K562 (cell line): ENCODE results near the gene NT5C1A. TPM values are rescaled to one million over a fixed set of nuclear protein-coding genes. Genes with fewer than 3 reads are reported as not detected.

Experiments used
- ARID3A ChIP-seq: IDR thresholded peaks from 2 replicates; pipeline ENCODE4 v1.6.1; 2012; ENCODE audit warnings: low read depth, low read length, improper control_type of control experiment, borderline replicate concordance
- ATF7 ChIP-seq: fragments of 450-650 bp; IDR thresholded peaks from 2 replicates; pipeline ENCODE4 v1.7.1; 2014; ENCODE audit warnings: mild to moderate bottlenecking, moderate library complexity
- ELF1 ChIP-seq: fragments of 200-800 bp; sonication (Bioruptor generic); IDR thresholded peaks from 2 replicates; pipeline ENCODE4 v1.6.1; 2016; ENCODE audit warnings: missing genetic modification characterization, missing compliant biosample characterization
- FOXM1 ChIP-seq, 2 experiments: fragments of 450-650 bp in 1 of 2; sonication (generic) in 1 of 2; formaldehyde crosslinking in 1 of 2; IDR thresholded peaks; 2 replicates each; pipeline versions ENCODE4 v1.6.1 to v1.9.0; 2017 to 2022; ENCODE audit warnings: low read depth in 2 of 2, mild to moderate bottlenecking in 2 of 2, missing genetic modification reagents in 1 of 2, moderate library complexity in 1 of 2
- FOXP1 ChIP-seq: sonication (generic); formaldehyde crosslinking; IDR thresholded peaks from 2 replicates; pipeline ENCODE4 v1.8.0; 2022; ENCODE audit warnings: mild to moderate bottlenecking, missing genetic modification reagents
- GABPB1 ChIP-seq: sonication (generic); formaldehyde crosslinking; IDR thresholded peaks from 2 replicates; pipeline ENCODE4 v1.8.0; 2022; ENCODE audit warnings: mild to moderate bottlenecking, missing genetic modification reagents
- MAFF ChIP-seq: IDR thresholded peaks from 2 replicates; pipeline ENCODE4 v1.6.1; 2012; ENCODE audit warnings: low read length, improper control_type of control experiment
- MXI1 ChIP-seq: IDR thresholded peaks from 2 replicates; pipeline ENCODE4 v1.6.1; 2011; ENCODE audit warnings: low read depth, mild to moderate bottlenecking, improper control_type of control experiment, low read length
- PHF20 ChIP-seq: fragments of 450-650 bp; IDR thresholded peaks from 2 replicates; pipeline ENCODE4 v1.6.1; 2018; ENCODE audit not compliant: partially characterized antibody
- RFX7 ChIP-seq: fragments of 250-450 bp; sonication (Bioruptor Pico); IDR thresholded peaks from 2 replicates; pipeline ENCODE4 v1.5.1; 2021; ENCODE audit warnings: mild to moderate bottlenecking
- SMARCE1 ChIP-seq: fragments of 450-650 bp; IDR thresholded peaks from 2 replicates; pipeline ENCODE4 v1.7.1; 2016; ENCODE audit warnings: mild to moderate bottlenecking
- TOE1 ChIP-seq, 2 experiments: fragments of 450-650 bp in 1 of 2; sonication (generic) in 1 of 2; formaldehyde crosslinking in 1 of 2; IDR thresholded peaks; 2 replicates each; pipeline versions ENCODE4 v1.7.1 to v1.8.0; 2016 to 2022; ENCODE audit warnings: borderline replicate concordance in 2 of 2, mild to moderate bottlenecking in 2 of 2, antibody characterized with exemption in 1 of 2, inconsistent platforms in 1 of 2, low read depth in 1 of 2, missing genetic modification reagents in 1 of 2, moderate library complexity in 1 of 2
- TSHZ1 ChIP-seq: fragments of 250-450 bp; sonication (Bioruptor Pico); IDR thresholded peaks from 2 replicates; pipeline ENCODE4 v1.4.0; 2020; ENCODE audit warnings: mild to moderate bottlenecking, moderate library complexity
- ZBTB17 ChIP-seq: fragments of 450-650 bp; formaldehyde crosslinking; IDR thresholded peaks from 2 replicates; pipeline ENCODE4 v1.4.0; 2020; ENCODE audit warnings: mild to moderate bottlenecking
- ZEB2 ChIP-seq: fragments of 450-650 bp; IDR thresholded peaks from 2 replicates; pipeline ENCODE4 v1.6.1; 2016
- ZNF507 ChIP-seq: conservative IDR thresholded peaks from 2 replicates; pipeline ENCODE4 v1.6.1; 2017; ENCODE audit warnings: missing genetic modification characterization, missing compliant biosample characterization
- ZNF586 ChIP-seq: fragments of 450-650 bp; formaldehyde crosslinking; conservative IDR thresholded peaks from 2 replicates; pipeline ENCODE4 v1.4.0; 2020; ENCODE audit warnings: mild to moderate bottlenecking, moderate library complexity
- ZNF655 ChIP-seq: fragments of 250-450 bp; sonication (Bioruptor Pico); IDR thresholded peaks from 2 replicates; pipeline ENCODE4 v1.5.0; 2021
- polyA plus RNA-seq, 8 experiments: library from polyadenylated mRNA; depleted of rRNA in 4 of 8; stranded (reverse) in 5 of 8; unstranded in 3 of 8; fragments of >200 nt; fragmentation: Nextera tagmentation in 2 of 8; fragmentation: Illumina TruSeq in 1 of 8; extraction: Ambion mirVana in 2 of 8; extraction: Trizol in 1 of 8; gene quantifications; 2 replicates each; pipeline versions ENCODE4 v1.2.1 to v1.2.3, GENCODE V29; 2011 to 2014; ENCODE audit warnings: inconsistent platforms in 1 of 8, missing spikeins in 1 of 8
- total RNA-seq, 7 experiments: library from RNA; depleted of rRNA in 6 of 7; stranded (reverse); fragments of >200 nt in 6 of 7; fragmentation: Illumina TruSeq in 2 of 7; extraction: Trizol in 2 of 7; gene quantifications; 2 replicates each; pipeline versions ENCODE4 v1.2.1 to v1.2.3, GENCODE V29; 2011 to 2021; ENCODE audit warnings: low replicate concordance in 1 of 7
- TF ChIP-seq, protein P1 (sequence below): sonication (generic); formaldehyde crosslinking; IDR thresholded peaks from 2 replicates; pipeline ENCODE4 v1.8.1; 2023; ENCODE audit warnings: mild to moderate bottlenecking, missing genetic modification reagents, moderate library complexity

Gene NT5C1A
- total and polyA plus RNA-seq, 9 of the 15 experiments (the other 6 are each of a cell fraction or from before 2014, with no cell fraction given): not detected

DNA sequence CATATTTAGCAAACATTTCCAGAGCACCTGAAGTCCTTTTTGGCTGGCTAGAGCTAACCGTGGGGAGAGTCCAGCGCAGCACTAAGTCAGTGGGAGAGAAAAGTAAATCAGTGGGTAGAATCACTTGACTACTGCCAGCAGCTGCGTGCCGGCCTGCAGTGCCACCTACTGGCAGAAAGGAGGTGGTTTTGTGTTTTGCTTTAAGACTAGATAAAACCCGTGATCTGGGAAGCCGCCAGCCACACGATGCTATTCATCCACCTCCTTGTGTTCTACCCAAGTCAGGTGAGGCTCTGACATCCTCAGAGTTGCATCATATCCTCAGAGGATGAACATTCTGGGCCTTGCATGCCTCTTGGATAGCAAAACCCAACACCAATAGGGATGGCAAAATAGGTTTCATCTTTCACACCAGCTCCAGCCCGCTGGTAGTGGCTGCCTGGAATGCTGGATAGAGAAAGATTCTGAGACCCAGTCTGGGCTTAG lies 18.3 kb downstream of the NT5C1A start (continued):
- TF ChIP-seq ZBTB17 (CRISPR knock-in tag): no peak
- peak; percentile 55; the same call in 1 of the 2 replicates for TF ChIP-seq ZEB2
- TF ChIP-seq MAFF: no peak
- peak; percentile 40; the same call in 1 of the 2 replicates for TF ChIP-seq ATF7
- TF ChIP-seq TOE1 (IDR thresholded peaks at IDR 0.05; ENCODE audit: borderline replicate concordance): peak; percentile 54; the same call in 1 of the 2 replicates
- TF ChIP-seq TOE1 (CRISPR knock-in tag; IDR thresholded peaks at IDR 0.05; ENCODE audit: borderline replicate concordance, low read depth): no peak
- no peak for TF ChIP-seq PHF20
- no peak for TF ChIP-seq ZNF655
- TF ChIP-seq FOXP1 (CRISPR knock-in tag): no peak
- TF ChIP-seq ZNF586 (CRISPR knock-in tag): no peak
- no peak for TF ChIP-seq GABPB1 (CRISPR knock-in tag)
- TF ChIP-seq MXI1: no peak
- no peak for TF ChIP-seq SMARCE1
- TF ChIP-seq ELF1 (tag): no peak
- TF ChIP-seq, protein P1, sequence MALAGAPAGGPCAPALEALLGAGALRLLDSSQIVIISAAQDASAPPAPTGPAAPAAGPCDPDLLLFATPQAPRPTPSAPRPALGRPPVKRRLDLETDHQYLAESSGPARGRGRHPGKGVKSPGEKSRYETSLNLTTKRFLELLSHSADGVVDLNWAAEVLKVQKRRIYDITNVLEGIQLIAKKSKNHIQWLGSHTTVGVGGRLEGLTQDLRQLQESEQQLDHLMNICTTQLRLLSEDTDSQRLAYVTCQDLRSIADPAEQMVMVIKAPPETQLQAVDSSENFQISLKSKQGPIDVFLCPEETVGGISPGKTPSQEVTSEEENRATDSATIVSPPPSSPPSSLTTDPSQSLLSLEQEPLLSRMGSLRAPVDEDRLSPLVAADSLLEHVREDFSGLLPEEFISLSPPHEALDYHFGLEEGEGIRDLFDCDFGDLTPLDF (CRISPR knock-in tag): no peak
- no peak for TF ChIP-seq TSHZ1 (CRISPR knock-in tag)
- TF ChIP-seq ARID3A: no peak
- TF ChIP-seq FOXM1 (IDR thresholded peaks at IDR 0.05; ENCODE audit: low read depth): no peak
- TF ChIP-seq FOXM1 (CRISPR knock-in tag; IDR thresholded peaks at IDR 0.05; ENCODE audit: low read depth): no peak
- no peak for TF ChIP-seq RFX7 (CRISPR knock-in tag)
- no peak for TF ChIP-seq ZNF507 (tag)
